SK-N-SH (cell line): ENCODE results near the gene PCIF1.
"Not testable (repeated sequence)": the region's sequence is repeated elsewhere in the genome, so short reads cannot be mapped to it uniquely, and the experiment has no call there.

Experiments
- ELF1 ChIP-seq: IDR thresholded peaks from 2 replicates; pipeline ENCODE4 v1.4.0; 2012
- FOXJ3 ChIP-seq: sonication (generic); formaldehyde crosslinking; IDR thresholded peaks from 2 replicates; pipeline ENCODE4 v1.5.1; 2020; ENCODE audit warnings: mild to moderate bottlenecking, missing genetic modification reagents
- GATA2 ChIP-seq: sonication (generic); formaldehyde crosslinking; IDR thresholded peaks from 2 replicates; pipeline ENCODE4 v1.5.0; 2020; ENCODE audit warnings: mild to moderate bottlenecking, missing genetic modification reagents
- MAX ChIP-seq: IDR thresholded peaks from 2 replicates; pipeline ENCODE4 v1.4.0; 2012; ENCODE audit warnings: low read depth
- NRF1 ChIP-seq: IDR thresholded peaks from 2 replicates; pipeline ENCODE4 v1.6.1; 2012; ENCODE audit warnings: low read depth, mild to moderate bottlenecking, low read length
- RAD21 ChIP-seq: IDR thresholded peaks from 2 replicates; pipeline ENCODE4 v1.6.1; 2012; ENCODE audit warnings: mild to moderate bottlenecking, low read length
- SMC3 ChIP-seq: IDR thresholded peaks from 2 replicates; pipeline ENCODE4 v1.6.1; 2012; ENCODE audit warnings: low read depth, low read length, improper control_type of control experiment
- USF1 ChIP-seq: IDR thresholded peaks from 2 replicates; pipeline ENCODE4 v1.4.0; 2012; ENCODE audit warnings: low read depth, borderline replicate concordance
- TF ChIP-seq, protein P1 (sequence below): fragments of 200-600 bp; sonication (generic); IDR thresholded peaks from 2 replicates; pipeline ENCODE4 v1.6.1; 2017; ENCODE audit warnings: antibody characterized with exemption, mild to moderate bottlenecking, moderate library complexity
- TF ChIP-seq, protein P2 (sequence below): IDR thresholded peaks from 2 replicates; pipeline ENCODE4 v1.6.1; 2012; ENCODE audit warnings: mild to moderate bottlenecking, low read depth, low read length, moderate library complexity

- TF ChIP-seq, protein P1, sequence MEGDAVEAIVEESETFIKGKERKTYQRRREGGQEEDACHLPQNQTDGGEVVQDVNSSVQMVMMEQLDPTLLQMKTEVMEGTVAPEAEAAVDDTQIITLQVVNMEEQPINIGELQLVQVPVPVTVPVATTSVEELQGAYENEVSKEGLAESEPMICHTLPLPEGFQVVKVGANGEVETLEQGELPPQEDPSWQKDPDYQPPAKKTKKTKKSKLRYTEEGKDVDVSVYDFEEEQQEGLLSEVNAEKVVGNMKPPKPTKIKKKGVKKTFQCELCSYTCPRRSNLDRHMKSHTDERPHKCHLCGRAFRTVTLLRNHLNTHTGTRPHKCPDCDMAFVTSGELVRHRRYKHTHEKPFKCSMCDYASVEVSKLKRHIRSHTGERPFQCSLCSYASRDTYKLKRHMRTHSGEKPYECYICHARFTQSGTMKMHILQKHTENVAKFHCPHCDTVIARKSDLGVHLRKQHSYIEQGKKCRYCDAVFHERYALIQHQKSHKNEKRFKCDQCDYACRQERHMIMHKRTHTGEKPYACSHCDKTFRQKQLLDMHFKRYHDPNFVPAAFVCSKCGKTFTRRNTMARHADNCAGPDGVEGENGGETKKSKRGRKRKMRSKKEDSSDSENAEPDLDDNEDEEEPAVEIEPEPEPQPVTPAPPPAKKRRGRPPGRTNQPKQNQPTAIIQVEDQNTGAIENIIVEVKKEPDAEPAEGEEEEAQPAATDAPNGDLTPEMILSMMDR: not testable (repeated sequence)
- TF ChIP-seq GATA2 (CRISPR knock-in tag); ELF1; RAD21; SMC3; NRF1; MAX; USF1; FOXJ3 (CRISPR knock-in tag): not testable (repeated sequence)
- TF ChIP-seq, protein P2, sequence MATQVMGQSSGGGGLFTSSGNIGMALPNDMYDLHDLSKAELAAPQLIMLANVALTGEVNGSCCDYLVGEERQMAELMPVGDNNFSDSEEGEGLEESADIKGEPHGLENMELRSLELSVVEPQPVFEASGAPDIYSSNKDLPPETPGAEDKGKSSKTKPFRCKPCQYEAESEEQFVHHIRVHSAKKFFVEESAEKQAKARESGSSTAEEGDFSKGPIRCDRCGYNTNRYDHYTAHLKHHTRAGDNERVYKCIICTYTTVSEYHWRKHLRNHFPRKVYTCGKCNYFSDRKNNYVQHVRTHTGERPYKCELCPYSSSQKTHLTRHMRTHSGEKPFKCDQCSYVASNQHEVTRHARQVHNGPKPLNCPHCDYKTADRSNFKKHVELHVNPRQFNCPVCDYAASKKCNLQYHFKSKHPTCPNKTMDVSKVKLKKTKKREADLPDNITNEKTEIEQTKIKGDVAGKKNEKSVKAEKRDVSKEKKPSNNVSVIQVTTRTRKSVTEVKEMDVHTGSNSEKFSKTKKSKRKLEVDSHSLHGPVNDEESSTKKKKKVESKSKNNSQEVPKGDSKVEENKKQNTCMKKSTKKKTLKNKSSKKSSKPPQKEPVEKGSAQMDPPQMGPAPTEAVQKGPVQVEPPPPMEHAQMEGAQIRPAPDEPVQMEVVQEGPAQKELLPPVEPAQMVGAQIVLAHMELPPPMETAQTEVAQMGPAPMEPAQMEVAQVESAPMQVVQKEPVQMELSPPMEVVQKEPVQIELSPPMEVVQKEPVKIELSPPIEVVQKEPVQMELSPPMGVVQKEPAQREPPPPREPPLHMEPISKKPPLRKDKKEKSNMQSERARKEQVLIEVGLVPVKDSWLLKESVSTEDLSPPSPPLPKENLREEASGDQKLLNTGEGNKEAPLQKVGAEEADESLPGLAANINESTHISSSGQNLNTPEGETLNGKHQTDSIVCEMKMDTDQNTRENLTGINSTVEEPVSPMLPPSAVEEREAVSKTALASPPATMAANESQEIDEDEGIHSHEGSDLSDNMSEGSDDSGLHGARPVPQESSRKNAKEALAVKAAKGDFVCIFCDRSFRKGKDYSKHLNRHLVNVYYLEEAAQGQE: not testable (repeated sequence)
These were observed 2.8 kb upstream of the PCIF1 start for GRCh38 chr20:45931680-45932079.
